GM12875 (cell line): ENCODE data around the gene ZNF605.
"Not testable (repeated sequence)": the region's sequence is repeated elsewhere in the genome, so short reads cannot be mapped to it uniquely, and the experiment has no call there.

Experiments
- H3K4me3 ChIP-seq: one replicate; pipeline ENCODE4 v1.5.1; 2011; ENCODE audit warnings: low read depth, low read length, control low read depth
- TF ChIP-seq, protein P1 (sequence below): IDR thresholded peaks from 2 replicates; pipeline ENCODE4 v1.5.1; 2011; ENCODE audit warnings: low read depth, mild to moderate bottlenecking, control low read depth, inconsistent platforms, low read length, moderate library complexity, borderline replicate concordance; ENCODE audit not compliant: insufficient read depth

The ZNF605 gene

DNA sequence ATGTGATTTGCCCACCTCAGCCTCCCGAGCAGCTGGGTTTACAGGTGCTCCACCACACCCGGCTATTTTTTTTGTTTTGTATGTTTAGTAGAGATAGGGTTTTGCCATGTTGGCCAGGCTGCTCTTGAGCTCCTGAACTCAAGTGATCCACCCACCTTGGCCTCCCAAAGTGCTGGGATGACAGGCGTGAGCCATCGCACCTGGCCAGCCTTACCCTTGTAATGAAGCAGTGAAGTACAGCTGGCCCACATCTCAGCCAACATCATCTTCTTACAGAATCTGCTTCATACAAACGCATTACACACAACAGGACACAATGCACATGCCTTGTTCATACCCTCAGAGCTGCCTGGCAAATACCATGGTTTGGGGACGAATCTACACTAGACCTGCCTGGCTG lies 37.4 kb downstream of the ZNF605 start:
- H3K4me3 ChIP-seq: no peak overlapping the region
- TF ChIP-seq, protein P1, sequence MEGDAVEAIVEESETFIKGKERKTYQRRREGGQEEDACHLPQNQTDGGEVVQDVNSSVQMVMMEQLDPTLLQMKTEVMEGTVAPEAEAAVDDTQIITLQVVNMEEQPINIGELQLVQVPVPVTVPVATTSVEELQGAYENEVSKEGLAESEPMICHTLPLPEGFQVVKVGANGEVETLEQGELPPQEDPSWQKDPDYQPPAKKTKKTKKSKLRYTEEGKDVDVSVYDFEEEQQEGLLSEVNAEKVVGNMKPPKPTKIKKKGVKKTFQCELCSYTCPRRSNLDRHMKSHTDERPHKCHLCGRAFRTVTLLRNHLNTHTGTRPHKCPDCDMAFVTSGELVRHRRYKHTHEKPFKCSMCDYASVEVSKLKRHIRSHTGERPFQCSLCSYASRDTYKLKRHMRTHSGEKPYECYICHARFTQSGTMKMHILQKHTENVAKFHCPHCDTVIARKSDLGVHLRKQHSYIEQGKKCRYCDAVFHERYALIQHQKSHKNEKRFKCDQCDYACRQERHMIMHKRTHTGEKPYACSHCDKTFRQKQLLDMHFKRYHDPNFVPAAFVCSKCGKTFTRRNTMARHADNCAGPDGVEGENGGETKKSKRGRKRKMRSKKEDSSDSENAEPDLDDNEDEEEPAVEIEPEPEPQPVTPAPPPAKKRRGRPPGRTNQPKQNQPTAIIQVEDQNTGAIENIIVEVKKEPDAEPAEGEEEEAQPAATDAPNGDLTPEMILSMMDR: no peak

GRCh38 chr12:132909030-132909368 lies 47.1 kb downstream of the ZNF605 start:
- H3K4me3 ChIP-seq: peak overlapping the region; percentile 52
- TF ChIP-seq, protein P1: no peak

DNA sequence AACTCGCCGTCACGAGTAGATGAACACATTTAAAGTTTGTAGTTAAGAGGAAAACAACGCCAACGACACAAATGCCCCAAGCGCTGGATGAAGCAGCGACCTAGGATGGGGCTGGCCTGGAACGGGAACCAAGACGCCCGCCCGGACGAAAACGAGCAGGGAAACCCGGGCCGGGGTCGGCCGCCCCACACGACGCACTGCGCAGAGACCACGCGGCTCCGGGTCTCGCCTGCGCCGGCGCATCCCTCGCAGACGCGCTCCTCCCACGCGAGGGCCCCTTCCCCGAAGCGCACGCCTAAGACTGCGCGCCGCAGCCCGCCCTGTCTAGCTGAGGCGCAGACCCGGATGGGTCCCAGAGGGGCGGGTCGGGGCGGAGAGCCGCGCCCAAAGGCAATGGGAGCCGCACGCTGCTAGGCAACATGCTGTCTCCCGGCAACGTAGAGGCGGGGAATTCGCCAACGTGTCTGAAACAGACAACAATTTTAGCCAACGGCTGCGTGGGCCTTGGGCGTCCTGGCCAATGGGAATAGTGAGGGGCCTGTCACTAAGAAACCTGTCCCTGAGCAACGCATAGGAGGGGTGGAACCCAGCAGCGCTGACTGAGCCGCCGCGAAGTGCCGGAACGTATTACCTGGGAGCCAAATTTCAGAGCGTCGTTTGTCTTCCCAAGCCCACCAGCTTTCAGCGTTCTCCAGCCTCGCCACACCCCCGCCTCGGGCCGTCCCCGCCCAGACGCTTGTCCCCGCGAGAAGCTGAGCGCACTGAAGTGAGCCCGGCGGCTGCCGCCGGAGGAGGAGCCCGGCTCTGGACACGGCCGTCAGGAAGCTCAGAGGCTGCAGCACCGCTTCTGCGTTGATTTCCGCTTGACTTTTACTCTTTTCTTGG lies 47.7 kb downstream of the ZNF605 start:
- H3K4me3 ChIP-seq: peak overlapping the region; percentile 52

DNA sequence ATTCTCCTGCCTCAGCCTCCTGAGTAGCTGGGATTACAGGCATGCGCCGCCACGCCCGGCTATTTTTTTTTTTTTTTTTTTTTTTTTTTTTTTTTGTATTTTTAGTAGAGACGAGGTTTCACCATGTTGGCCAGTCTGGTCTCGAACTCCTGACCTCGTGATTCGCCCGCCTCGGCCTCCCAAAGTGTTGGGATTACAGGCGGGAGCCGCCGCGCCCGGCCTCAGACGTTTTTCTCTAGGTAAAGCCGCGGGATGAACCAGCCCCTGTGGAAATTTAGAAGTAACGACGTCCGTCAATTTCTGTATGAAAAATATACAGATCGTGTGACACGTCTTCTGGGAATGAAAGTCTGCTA lies 48.3 kb downstream of the ZNF605 start:
- H3K4me3 ChIP-seq: not testable (repeated sequence)

More for the DNA sequence above, 47.7 kb downstream of the ZNF605 start:
- TF ChIP-seq, protein P1: no peak

DNA sequence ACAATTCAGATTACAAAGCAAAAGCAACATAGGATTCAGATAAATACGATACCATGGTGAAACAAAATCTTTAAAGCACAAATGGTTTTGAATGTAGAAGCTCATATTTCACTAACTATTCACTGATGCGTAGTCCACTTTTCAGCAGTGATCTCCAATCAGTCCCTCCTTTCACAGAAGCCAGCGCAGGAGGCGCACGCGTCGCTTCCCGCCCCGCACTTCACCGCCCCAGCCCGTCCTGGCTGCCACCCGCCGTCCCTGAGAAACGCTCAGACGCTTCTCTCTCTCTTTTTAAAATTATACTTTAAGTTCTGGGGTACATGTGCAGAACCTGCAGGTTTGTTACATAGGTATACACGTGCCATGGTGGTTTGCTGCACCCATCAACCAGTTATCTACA lies 48.9 kb downstream of the ZNF605 start:
- TF ChIP-seq, protein P1: no peak
- no peak overlapping the region for H3K4me3 ChIP-seq

GRCh38 chr12:132904718-132905328 lies 51.3 kb downstream of the ZNF605 start:
- TF ChIP-seq, protein P1: peak; percentile 69

GRCh38 chr12:132899033-132899432 lies 57.1 kb downstream of the ZNF605 start:
- no peak overlapping the region for H3K4me3 ChIP-seq
- TF ChIP-seq, protein P1: no peak

More at GRCh38 chr12:132904718-132905328, 51.3 kb downstream of the ZNF605 start:
- H3K4me3 ChIP-seq: no peak overlapping the region

DNA sequence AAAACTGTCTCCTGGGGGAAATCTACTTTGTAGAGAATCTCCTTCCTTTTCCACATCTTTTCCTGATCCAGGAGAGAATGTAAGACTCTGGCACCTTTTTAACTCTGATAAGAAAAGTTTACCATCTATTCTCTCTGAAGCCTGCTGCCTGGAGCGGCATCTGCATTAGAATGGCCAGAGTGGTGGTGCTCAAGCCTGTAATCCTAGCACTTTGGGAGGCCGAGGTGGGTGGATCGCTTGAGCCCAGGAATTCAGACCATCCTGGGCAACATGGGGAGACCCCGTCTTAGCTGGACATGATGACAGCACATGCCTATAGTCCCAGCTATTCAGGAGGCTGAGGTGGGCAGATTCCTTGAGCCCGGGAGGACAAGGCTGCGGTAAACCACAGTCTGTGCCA lies 67.3 kb downstream of the ZNF605 start:
- TF ChIP-seq, protein P1: no peak
- H3K4me3 ChIP-seq: no peak overlapping the region
